HG03064 (cell line): ENCODE measurements around the gene RAD51B.

Source experiments
- ATAC-seq: cut with Tn5 transposase; IDR thresholded peaks from one replicate; pipeline ENCODE4 v1.9.1; 2021; ENCODE audit warnings: low read depth; ENCODE audit not compliant: unreplicated experiment

Gene RAD51B

DNA sequence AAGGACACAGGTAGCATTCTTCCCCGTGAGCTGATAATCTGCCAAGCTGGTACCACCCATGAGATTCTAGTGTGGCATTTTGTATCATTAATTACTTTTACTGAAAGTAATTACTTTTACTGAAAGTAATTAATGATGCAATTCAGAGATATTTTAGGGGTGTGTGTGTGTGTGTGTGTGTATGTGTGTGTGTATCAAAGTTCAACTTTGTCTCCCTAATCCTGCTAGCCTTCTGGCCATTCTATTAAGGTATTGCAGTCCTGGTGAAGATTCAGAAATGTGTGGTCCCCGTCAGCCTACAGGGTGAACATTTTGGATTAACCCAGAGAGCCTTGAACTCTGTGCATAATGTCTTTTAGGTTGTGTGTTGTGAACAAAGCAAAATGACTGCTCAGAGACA lies 662.4 kb downstream of the RAD51B start:
- no peak for ATAC-seq

DNA sequence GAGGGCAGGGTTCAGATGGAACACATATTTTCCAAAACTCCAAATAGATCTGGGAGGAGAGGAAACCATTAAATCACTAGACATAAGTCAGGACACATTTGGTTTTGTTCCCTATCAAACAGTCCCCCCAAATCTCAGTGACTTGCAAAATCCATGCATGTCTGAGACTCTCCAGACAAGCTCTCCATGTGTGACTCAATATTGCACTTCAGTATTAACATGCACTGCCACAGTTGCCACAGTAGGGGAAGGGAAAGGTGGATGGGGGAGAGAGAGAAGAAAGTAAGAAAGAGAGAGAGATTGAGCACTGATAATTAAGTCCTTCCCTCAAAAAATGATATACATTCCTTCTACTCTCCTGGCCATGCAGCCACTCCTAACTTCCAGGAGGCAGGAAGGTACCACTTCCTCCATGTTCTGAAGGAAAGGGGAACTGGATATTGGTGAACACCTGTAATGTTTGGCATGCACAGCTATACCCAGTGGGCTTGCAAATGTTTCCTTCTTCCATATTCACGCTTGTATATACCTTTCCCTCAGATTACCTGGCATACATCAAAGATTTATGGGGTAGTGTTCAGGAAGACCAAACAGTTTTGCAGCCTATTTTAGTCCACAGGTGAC lies 663.3 kb downstream of the RAD51B start:
- ATAC-seq: no peak

DNA sequence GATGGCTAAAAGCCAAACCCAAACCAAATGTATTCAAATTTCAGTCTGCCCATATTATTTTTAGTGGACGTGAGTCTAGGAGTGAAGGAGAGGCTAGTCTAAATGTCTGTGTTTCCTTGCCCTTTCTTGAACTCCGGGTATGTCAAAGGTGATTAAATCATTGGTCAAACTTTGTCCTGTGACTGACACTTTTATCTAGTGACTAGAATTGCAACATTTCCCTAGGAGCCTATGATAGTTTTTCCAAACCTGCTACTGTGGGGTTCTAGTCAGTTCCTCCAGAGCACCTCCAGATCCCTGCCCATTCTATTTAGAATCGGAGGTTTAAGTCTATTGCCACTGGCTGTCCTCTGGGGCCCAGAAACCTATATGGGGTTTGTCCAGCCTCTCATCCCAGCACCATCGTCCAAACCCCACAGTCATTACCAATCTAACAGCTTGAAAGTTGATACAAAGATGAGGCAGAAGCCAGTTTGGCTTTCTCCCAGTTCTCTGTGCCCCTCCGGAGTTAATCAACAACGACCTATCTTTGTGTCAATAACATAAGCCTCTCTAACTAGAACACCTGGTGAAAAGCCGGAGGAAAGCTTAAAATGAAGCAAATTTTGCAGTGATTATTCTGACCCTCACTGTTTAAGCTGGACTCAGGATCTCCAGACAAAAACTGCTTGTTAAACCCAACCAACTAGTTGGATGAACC lies 666.6 kb downstream of the RAD51B start:
- no peak for ATAC-seq

DNA sequence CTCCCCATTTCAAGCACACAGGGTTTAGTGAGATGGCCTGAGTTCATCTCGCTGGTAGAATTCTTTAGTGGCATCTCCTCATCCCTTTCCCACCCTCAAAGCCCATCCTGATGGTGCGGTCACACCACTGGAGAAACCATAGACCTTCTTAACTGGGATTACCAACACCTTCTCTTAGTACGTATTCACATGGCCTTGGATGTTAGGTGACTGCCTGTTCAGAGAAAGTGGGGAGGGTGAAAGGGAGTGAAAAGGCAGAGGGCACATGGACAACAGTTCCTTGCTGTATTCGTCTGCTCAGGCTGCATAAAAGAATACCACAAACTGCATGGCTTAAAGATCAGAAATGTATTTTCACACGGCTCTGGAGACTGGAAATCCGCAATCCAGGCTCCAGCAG lies 667.2 kb downstream of the RAD51B start:
- ATAC-seq: no peak

DNA sequence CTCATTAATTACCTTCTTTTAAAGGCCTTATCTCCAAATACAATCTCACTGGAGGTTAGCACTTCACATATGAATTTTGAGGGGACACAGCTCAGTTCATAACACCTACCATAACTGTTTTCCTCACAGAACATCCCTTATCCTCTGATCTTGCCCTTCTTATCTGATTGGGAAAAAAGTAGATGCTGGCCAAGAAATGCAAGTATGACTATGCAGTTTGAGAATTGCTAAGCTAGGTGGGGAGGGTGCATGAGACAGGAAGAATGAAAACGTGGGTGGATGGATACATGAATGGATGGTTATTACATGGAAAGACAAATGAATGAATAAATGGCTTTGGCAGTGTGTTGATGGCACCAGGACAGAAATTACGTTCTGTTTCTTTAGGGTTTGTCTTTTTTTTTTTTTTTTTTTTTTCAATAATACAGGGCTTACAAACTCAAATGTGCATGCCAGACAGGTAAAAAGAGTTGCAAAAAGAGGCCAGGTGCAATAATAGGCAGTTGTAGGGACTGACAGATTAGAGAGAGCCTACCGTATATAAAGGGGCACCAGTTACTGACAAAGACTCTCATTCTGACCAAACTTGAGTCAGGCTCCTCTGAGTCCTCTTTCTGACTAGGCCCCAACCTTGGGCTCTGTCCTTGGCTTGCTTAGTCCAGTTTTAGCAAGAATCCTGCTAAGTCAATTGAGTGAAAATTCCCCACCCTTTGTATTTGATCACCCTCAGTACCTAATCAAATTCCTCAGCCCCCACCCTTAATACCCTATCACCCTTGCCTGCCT lies 668.4 kb downstream of the RAD51B start:
- ATAC-seq: no peak

DNA sequence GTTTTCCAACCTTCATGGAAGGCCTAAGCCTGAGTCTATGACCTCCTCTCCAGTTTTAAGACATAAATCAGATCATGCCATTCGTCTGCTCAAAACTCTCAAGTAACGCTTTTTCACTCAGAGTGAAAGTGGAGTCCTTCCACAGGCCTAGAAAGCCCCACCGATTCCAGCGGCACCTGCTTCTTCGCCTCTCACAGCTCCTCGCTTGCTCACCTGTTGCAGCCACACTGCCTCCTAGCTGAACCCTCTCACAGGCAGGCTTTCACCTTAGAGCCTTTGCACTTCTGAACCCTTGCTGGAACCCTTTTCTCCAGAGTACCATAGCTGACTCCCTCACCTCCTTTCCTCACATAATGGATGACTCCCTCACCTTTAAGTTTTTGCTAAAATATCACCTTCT lies 672.2 kb downstream of the RAD51B start:
- no peak for ATAC-seq

DNA sequence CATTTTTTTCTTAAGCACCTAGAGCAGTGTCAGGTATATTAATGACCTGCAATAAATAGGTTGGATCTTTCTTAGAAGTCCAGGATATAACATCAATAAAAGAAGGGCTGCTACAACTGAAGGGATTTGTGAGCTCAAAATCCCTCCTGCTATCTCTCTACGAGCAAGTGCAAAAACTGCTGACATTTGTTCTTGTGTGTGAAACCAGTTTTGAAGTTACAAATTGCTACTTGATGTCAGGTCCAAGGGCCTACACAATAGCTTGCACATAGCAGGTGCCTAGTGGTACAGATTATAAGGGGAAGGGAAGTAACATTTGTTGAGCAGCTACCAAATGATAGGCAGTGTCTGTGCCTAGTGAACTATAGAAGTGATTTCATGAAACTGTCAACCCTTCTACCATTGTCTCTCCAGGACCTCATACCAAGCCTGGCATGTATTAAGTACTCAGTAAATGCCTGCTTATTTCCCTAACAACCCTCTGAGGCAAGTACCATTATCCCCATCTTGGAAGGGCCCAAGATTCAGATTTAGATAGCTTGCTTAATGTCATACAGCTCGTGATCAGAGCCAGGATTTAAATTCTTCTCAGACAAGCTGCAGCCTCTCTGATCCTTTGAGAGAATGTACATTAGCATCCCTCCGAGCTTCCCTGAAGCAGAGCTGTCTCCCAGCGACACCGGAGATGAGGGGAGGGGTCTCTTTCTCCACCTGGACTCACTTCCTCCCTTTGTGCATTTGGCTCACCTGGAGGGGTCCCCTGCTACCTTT lies 673.0 kb downstream of the RAD51B start:
- ATAC-seq: no peak

DNA sequence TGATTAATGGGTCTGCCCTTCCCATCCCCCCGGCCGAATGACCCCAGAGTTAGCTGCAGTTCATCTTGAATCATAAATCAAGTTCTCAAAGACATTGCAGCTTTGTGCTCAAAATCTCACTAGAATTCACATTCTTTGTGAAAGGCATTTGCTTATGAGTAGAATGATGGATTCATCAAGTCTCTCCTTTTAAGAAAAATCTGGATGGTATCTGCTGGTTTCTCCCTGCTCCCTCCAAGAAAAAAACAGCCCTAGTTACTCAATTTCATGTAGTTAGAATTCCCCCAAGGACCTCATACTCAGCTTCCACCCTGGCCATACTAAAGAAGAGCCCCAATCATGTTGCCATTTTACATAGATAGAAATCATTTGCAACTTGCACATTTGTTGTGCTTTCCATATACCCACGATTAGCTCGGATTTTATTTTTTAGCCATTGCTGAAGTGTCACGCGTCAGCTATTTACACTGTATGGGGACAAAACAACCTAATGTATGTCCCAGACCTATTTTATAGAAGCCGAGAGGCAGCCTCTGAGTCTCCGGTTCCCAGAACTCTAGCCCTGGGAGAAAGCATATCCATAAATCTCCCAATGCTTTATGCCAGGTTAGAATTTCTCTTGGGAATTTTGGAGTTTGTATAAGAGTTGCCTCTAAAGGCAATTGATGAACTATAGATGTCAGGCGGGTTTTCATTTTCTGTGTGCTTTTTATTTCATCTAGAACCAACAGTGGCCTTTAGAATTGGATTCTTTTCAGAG lies 673.8 kb downstream of the RAD51B start:
- ATAC-seq: no peak

DNA sequence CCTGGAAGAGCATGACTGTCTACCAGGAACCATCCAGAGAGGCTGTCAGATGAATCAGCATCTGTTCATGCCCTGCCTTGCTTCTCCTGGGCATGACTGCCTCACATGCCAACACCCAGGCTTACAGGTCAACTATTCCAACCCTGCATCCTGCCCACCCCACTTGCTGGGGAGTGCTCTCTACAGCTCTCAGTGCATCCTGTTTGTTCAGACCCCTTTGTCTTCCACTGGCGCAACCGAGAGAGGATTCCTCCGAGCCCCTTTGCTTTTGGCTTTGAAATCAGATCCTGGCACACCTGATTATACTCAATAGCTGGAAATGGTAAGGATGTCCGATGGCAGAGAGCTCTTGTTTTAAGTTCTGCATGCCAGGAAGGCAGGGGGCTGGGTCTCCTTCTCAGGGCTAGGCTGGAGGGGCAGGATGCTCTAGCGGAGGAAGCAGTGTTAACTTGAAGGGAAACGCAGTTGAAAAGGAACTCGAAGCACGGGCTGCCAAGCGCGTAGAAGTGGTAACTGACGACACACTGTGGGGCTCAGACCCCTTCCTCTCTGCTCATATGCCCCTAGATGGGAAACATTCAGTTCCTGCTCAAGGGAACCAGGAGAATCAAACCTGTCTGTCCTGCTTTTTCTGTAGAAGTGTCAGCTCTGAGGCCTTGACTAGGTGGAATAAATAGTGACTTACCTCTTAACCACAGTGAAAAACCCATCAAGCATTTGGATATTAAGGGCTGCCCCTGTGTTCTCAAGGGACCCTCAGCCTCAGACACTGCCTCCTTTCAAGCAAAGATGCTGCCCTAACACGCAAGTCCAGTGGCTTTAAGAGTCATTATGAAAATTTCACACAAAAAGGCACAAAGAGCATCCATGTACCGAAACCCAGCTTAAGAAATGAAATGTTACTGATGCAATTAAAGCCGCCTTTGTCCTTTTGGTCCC lies 675.8 kb downstream of the RAD51B start:
- ATAC-seq: peak; percentile 60

DNA sequence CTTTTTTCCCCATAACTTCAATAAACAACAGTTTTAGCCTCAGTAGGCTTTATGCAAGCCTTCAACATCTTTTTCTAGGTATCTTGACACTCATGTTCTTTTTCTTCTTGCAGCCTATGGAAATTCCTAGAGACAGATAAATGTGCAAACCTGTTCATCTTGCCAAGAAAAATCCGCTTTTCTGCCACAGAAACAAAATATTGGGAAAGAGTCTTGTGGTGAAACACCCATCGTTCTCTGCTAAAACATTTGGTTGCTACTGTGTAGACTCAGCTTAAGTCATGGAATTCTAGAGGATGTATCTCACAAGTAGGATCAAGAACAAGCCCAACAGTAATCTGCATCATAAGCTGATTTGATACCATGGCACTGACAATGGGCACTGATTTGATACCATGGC lies 677.4 kb downstream of the RAD51B start:
- no peak for ATAC-seq

DNA sequence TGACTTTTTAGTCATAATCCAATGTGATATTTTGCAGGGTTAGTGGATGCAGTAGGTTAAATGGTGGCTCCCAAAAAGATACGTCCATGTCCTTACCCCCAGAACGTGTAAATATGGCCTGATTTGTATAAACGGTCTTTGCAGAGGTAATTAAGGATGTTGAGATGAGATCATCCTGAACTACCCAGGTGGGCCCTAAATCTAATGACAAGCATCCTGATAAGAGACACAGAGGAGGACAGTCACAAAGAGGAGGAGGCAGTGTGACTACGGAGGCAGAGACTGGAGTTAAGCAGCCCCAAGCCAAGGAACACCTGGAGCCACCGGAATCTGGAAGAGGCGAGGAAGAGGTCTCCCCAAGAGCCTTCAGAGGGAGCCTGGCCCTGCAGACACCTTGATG lies 679.9 kb downstream of the RAD51B start:
- ATAC-seq: no peak

DNA sequence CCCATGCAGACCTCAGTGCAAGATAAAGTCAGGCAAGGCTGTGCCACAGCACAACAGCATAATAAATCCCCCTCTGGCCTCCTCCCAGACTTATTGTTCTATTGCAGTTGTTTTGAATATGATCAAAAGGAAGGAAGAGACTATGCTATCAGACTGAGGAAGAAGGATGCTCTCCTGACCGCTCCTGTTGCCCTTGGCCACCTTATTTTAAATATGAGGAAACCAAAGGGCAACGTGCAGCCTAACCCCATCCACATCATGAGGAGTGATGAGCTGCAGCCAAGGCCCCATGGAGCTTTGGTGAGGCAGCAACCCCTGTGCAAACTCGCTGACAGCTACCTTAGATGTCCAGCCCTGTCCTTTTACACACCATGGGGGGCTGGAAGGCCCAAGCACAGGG lies 681.6 kb downstream of the RAD51B start:
- ATAC-seq: no peak

DNA sequence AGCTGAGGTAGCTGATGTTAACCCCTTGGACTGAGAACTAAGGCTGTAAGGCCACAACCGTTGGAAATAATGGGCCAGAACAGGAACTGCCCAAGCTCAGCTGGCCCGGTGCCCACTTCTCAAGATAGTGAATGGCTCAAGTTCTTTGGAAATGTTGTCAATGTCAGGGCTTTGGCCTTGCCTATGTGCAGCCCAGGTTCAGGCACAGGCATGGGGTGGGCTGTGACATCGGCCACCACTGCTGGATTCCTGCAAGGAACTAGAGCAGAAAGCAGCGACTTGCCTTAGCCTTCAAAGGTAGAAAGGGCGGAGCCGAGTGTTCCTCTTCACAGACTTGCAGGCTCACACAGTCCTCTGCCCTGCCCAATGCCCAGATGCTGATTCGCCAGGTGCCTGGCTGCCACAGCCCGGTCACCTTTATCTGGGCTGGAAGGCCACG lies 682.1 kb downstream of the RAD51B start:
- no peak for ATAC-seq

DNA sequence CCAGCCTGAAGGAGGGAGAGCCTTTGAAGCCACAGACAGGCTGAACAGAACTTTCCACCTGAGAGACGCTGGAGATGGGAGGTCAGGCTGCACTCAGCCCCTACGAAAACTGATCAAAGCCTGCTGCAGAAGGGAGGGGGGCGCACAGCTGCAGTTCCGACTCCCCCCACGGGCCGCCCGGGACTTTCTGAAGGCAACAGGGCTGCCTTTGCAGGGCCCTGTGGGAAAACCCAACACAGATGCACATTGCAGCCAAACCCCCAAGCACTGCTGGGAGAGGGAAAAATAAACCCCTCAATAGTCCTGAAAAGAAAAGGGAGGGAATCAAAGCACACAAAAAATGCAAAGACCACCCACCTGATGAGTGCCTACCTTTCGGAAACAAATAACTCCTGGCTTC lies 682.7 kb downstream of the RAD51B start:
- no peak for ATAC-seq

DNA sequence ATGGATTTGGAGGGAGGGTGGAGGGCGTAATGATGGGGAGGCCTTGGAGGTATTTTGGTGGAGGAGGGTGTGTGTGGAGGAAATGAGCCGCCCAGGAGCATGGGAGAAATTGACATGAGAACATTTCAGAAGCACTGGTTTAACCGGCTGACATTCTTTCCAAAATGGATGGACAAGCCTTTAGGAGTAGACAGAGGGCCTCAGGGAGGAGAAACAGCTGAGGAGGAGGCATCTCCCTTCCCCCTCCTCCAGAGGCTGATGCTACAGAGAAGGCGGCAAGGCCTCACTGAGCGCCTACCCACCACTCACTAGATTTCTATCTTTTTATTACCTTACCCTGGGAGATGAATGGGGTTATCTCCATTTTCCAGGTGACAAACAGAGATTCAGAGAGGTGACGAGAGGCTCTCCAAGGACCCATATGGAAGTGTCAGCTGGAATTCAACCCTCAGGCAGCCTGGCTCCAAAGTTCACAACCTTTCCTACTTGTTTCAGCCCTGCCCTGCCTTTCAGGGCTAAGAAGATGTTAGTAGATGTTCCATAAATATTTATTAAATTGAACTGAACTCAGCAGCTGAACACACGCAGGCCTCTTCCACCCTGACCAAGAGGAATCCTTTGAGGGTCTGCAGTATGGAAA lies 683.7 kb downstream of the RAD51B start:
- no peak for ATAC-seq

DNA sequence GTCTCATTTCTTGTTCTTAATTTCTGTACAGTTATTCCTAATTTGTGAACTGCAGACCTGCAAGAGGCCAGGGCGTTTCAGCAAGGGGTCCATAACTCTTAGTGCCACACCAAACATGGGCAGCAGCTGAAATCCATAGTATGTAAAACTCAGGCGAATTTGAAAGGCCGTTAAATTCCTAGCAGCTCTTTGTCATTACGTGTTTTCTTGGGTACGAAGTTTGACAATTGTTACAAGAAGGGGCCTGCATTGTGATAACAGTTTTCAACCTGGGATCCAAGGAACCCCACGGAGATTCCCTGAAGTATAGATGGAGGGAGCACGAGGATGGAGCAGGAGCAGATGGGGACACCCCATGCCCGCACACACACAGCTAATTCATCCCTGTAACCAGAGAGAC lies 685.3 kb downstream of the RAD51B start:
- ATAC-seq: no peak

DNA sequence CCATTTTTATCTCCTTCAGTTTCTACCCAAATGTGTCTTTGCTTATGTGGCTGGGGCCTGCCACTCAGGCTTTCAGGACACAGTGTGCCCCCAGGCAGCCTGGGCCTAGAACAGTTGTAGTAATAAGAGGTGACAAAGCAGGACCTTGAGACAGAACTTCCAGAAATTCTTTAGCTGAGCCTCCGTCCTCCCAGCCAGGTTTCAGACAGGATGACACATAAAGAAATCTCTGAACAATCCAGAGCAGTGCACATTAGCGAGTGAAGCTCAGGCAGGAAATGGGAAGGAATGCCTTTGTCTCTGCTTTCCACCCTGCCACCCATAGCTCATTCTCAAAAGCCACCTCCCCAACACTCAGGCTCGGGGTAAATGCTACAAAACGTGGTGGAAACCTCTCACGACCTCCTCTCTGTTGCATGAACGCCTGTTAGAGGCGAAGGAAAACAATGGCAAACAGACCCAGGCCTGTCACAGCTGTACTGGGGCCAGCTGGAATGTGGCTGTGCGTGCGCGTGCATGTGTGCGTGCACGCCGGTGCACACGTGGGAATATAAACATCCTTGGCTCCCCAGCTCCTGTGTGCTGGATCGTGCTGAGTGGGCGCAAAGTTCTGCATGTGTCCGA lies 686.6 kb downstream of the RAD51B start:
- no peak for ATAC-seq
